HEK293T (cell line): Measurements from ENCODE around the gene PKD2L2.

Source experiments
- CTCF ChIA-PET: fragments of 350-600 bp; formaldehyde crosslinking; extraction: SDS; loops from one replicate; lab custom pipeline; 2021; ENCODE audit warnings: antibody characterized with exemption, inconsistent platforms; lab: Yijun Ruan, JAX
- POLR2A ChIA-PET: fragments of 350-600 bp; formaldehyde crosslinking; extraction: SDS; loops from one replicate; lab custom pipeline; 2020; ENCODE audit warnings: antibody characterized with exemption, inconsistent platforms; lab: Yijun Ruan, JAX
- DNase-seq: peaks from one replicate; pipeline ENCODE4 v3.0.0; 2012; ENCODE audit warnings: mixed read lengths; ENCODE audit errors: extremely low spot score
- ARNT ChIP-seq: fragments of 450-650 bp; IDR thresholded peaks from 2 replicates; pipeline ENCODE4 v1.6.1; 2017; ENCODE audit warnings: mild to moderate bottlenecking
- BHLHE40 ChIP-seq: fragments of 450-650 bp; IDR thresholded peaks from 2 replicates; pipeline ENCODE4 v1.6.1; 2016; ENCODE audit warnings: mild to moderate bottlenecking, moderate library complexity, borderline replicate concordance
- CTBP1 ChIP-seq: fragments of 450-650 bp; IDR thresholded peaks from 2 replicates; pipeline ENCODE4 v1.6.1; 2016; ENCODE audit warnings: borderline replicate concordance
- ELF4 ChIP-seq: fragments of 450-650 bp; IDR thresholded peaks from 2 replicates; pipeline ENCODE4 v1.6.1; 2017; ENCODE audit warnings: antibody characterized with exemption
- FOXA1 ChIP-seq: fragments of 450-650 bp; IDR thresholded peaks from 2 replicates; pipeline ENCODE4 v1.6.1; 2016; ENCODE audit warnings: mild to moderate bottlenecking
- FOXK2 ChIP-seq: fragments of 450-650 bp; IDR thresholded peaks from 2 replicates; pipeline ENCODE4 v1.6.1; 2016; ENCODE audit warnings: mild to moderate bottlenecking
- FOXM1 ChIP-seq: fragments of 450-650 bp; IDR thresholded peaks from 2 replicates; pipeline ENCODE4 v1.6.1; 2017; ENCODE audit warnings: mild to moderate bottlenecking, borderline replicate concordance
- HDGF ChIP-seq: fragments of 450-650 bp; IDR thresholded peaks from 2 replicates; pipeline ENCODE4 v1.6.1; 2017; ENCODE audit warnings: antibody characterized with exemption, borderline replicate concordance
- L3MBTL2 ChIP-seq: fragments of 450-650 bp; conservative IDR thresholded peaks from 2 replicates; pipeline ENCODE4 v1.6.1; 2016; ENCODE audit warnings: mild to moderate bottlenecking
- LEF1 ChIP-seq: fragments of 450-650 bp; IDR thresholded peaks from 2 replicates; pipeline ENCODE4 v1.6.1; 2017; ENCODE audit warnings: mild to moderate bottlenecking, borderline replicate concordance
- NFRKB ChIP-seq: fragments of 450-650 bp; IDR thresholded peaks from 2 replicates; pipeline ENCODE4 v1.6.1; 2016; ENCODE audit warnings: mild to moderate bottlenecking, moderate library complexity
- PKNOX1 ChIP-seq: fragments of 450-650 bp; IDR thresholded peaks from 2 replicates; pipeline ENCODE4 v1.6.1; 2016
- SP1 ChIP-seq: fragments of 450-650 bp; IDR thresholded peaks from 2 replicates; pipeline ENCODE4 v1.6.1; 2017
- SUZ12 ChIP-seq: fragments of 450-650 bp; IDR thresholded peaks from 2 replicates; pipeline ENCODE4 v1.6.1; 2016; ENCODE audit warnings: mild to moderate bottlenecking
- TARDBP ChIP-seq: fragments of 450-650 bp; IDR thresholded peaks from 2 replicates; pipeline ENCODE4 v1.6.1; 2016
- ZNF384 ChIP-seq: fragments of 450-650 bp; IDR thresholded peaks from 2 replicates; pipeline ENCODE4 v1.6.1; 2016

PKD2L2 gene

GRCh38 chr5:137896560-137896959 is 7.3 kb downstream of the PKD2L2 start:
- TF ChIP-seq ELF4 (no peak), FOXM1 (no peak), SUZ12 (no peak), SP1 (no peak), L3MBTL2 (no peak), FOXA1 (no peak), ZNF384 (no peak), BHLHE40 (no peak), CTBP1 (no peak), TARDBP (no peak), PKNOX1 (no peak), NFRKB (no peak), HDGF (no peak)
- DNase-seq = no peak
- ChIA-PET CTCF (no interaction called here), POLR2A (no interaction called here)

- ChIA-PET CTCF (no interaction called here), POLR2A (no interaction called here)
- TF ChIP-seq BHLHE40 (no peak), CTBP1 (no peak), FOXK2 (no peak), LEF1 (no peak), L3MBTL2 (no peak), PKNOX1 (no peak), ZNF384 (no peak), HDGF (no peak), ELF4 (no peak), SUZ12 (no peak), TARDBP (no peak), SP1 (no peak), NFRKB (no peak), FOXM1 (no peak), FOXA1 (no peak), ARNT (no peak)
These were observed 10.2 kb downstream of the PKD2L2 start for GRCh38 chr5:137899493-137899892.

GRCh38 chr5:137901011-137901817 is 12.0 kb downstream of the PKD2L2 start:
- POLR2A ChIA-PET = interaction anchor here (1.6 kb wide), 1 partner anchor 13 kb away, joined by 5 read pairs; no protein-coding TSS in a partner anchor

More at GRCh38 chr5:137899493-137899892, 10.2 kb downstream of the PKD2L2 start:
- no peak for DNase-seq

DNA sequence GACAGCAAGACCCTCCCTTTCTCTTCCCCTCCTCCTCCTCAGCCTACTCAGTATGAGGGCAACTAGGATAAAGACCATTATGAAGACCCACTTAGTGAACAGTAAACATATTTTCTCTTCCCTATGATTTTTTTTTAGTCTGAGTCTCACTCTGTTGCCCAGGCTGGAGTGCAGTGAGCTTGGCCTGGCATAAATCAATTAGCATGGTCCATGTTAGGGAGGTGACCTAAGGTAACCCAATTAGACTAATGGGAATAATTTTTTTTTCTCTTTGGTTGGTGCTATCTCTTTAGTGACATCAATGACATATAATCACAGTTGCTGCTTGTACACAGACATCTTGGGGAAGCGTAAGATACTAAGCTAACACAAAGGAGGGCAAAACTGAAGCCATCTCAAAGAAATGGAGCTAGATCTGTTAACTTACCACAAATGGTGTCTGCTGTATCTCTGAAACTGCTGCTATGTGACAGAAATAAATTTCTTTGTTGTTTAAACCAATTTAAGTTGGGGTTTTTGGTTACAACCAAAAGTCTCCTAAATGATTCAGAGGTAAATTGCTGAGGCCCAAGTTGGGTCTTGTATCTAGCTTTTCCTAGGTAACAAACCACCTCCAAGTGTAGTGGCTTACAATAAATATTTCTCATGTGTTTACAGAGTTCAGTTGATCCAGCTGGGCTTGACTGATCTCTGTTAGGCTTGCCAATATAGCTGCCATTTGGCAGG is 13.3 kb downstream of the PKD2L2 start:
- ChIA-PET CTCF (no interaction called here), POLR2A (interaction anchor here (1.5 to 1.9 kb wide), 2 partner anchors 12 to 14 kb away, joined by 7 to 8 read pairs; partner anchors contain the start of gene PKD2L2)
- DNase-seq = no peak
- TF ChIP-seq CTBP1 (no peak), FOXM1 (no peak), NFRKB (no peak), ARNT (no peak), HDGF (no peak), TARDBP (no peak), ELF4 (no peak), FOXA1 (no peak), FOXK2 (no peak), ZNF384 (no peak), SUZ12 (no peak), PKNOX1 (no peak), SP1 (no peak), LEF1 (no peak), L3MBTL2 (no peak), BHLHE40 (no peak)

More at GRCh38 chr5:137901011-137901817, 12.0 kb downstream of the PKD2L2 start:
- DNase-seq = no peak
- TF ChIP-seq FOXA1 (no peak), PKNOX1 (no peak), ZNF384 (no peak), SUZ12 (no peak), L3MBTL2 (no peak), ARNT (no peak), BHLHE40 (no peak), SP1 (no peak), LEF1 (no peak), CTBP1 (no peak), ELF4 (no peak), FOXM1 (no peak), NFRKB (no peak), HDGF (no peak), FOXK2 (no peak), TARDBP (no peak)
- CTCF ChIA-PET = interaction anchor here (1.0 to 1.3 kb wide), 2 partner anchors 12 to 14 kb away, joined by 3 read pairs; partner anchors contain the start of gene PKD2L2
